ENCODE data around the gene AP1M2.

GRCh38 chr19:10553087-10553667 is 33.9 kb downstream of the AP1M2 start:
- TF ChIP-seq CTCF (conservative IDR thresholded peaks at IDR 0.05) (no peak), EZH2 (IDR thresholded peaks at IDR 0.05; ENCODE audit: low read depth) (no peak)

Measured in PC-9 (cell line).